Activated CD4-positive, alpha-beta T cell treated with anti-CD3 and anti-CD28 coated beads for 1 hour (primary cell): ENCODE data around the gene KBTBD3.
"Not testable (repeated sequence)": the region's sequence is repeated elsewhere in the genome, so short reads cannot be mapped to it uniquely, and the experiment has no call there.

ENCODE experiments used
- DNase-seq: peaks from one replicate; pipeline ENCODE4 v3.0.0-alpha.2; 2020

The KBTBD3 gene

DNA sequence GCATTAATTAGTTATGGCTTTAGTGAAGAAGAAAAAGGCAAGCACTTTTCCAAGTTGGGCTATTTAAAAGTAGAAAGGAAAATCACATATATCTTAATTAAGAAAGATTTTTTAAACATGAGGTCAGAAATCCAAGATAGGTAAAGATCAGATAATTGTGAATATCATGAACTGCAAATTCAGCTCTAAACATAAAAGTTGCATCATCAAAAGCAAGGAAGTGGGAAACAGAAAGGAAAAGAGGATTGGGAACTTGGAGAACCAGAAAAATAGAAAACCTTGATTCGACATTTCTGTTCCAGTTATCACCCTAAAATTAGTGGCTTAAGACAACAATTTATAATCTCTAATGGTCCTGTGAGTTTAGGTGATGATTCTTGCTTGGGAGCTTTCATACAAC is 17.5 kb downstream of the KBTBD3 start:
- DNase-seq: no peak

DNA sequence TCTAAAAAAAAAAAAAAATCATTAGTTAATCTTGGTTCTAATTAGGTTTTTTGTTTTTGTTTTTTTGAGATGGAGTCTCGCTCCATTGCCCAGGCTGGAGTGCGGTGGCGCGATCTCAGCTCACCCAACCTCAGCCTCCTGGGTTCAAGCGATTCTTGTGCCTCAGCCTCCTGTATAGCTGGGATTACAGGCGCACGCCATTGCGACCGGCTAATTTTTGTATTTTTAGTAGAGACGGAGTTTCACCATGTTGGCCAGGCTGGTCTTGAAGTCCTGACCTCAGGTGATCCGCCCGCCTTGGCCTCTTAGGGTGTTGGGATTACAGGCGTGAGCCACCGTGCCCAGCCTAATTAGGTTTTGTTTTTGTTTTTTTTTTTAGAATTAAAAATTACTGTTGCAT is 18.8 kb downstream of the KBTBD3 start:
- not testable (repeated sequence) for DNase-seq

DNA sequence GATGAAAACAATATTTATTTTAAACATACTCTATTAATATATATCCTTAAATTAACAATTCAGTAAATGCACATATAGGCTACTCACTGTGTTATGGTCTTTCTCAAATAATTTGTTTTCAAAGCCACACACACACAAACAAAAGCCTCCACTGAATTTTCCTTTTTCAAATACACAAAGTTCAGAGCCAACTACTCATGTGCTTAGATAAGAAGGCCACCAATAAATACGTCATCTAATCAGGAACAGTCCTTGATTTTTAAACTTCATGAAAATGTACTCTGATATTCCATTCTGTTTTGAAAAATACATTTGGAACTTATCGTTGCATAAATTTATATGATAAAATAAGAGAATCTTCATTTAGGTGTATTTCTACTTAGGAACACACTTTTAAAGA is 26.0 kb downstream of the KBTBD3 start:
- no peak for DNase-seq

GRCh38 chr11:106049727-106050476 is 27.2 kb downstream of the KBTBD3 start:
- DNase-seq: no peak

DNA sequence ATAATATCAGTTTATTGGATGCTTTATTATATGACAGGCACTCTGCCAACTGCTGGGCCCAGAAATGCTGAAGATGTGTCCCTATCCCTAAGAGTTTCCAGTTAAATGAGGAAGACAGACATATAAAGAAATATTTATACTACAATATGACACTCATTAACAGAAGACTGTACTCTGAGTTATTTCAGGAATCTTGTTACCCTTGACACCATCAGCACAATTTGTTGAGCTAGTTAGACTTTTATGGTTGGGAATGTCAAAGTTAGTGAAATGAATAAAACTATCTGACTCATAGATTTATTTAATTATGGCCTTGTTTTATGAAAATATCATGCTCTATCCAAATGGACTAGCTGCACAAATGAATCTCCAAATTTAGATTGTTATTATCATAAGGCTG is 29.5 kb downstream of the KBTBD3 start:
- no peak for DNase-seq

DNA sequence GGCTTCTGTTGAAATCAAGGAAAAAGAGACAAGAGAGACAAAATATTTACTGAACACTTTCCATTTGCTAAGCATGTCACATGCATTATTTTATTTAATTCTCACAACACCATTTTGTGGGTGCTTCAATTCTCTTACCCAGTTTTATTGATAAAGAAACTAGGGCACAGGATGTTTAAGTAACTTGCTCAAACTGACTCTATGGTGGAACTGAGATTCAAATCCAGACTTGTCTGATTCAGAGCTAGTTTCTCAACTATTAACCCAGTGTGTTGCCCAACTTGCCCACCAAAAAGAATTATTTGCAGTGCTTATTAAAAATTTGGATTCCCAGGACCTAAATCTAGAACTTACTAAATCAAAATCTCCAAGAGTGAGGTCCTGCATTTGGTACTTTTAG is 33.6 kb downstream of the KBTBD3 start:
- DNase-seq: no peak

GRCh38 chr11:106032861-106033260 is 44.3 kb downstream of the KBTBD3 start:
- DNase-seq: no peak

DNA sequence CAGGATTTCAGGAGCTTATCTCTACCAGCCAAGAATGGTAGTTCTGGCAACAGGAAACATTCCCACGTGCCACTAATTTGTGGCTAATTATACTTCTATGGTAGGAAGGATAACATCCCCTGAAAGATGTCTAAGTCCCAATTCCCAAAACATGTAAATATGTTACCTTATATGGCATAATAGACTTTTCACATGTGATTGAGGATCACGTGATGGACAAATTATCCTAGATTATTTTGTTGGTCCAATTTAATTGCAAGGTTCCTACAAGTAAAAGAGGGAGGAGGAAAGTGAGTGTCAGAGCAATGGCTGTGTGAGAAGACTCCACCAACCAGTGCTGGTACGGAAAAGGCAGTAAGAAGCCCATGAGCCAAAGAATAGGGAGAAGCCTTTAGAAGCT is 45.2 kb downstream of the KBTBD3 start:
- no peak for DNase-seq

DNA sequence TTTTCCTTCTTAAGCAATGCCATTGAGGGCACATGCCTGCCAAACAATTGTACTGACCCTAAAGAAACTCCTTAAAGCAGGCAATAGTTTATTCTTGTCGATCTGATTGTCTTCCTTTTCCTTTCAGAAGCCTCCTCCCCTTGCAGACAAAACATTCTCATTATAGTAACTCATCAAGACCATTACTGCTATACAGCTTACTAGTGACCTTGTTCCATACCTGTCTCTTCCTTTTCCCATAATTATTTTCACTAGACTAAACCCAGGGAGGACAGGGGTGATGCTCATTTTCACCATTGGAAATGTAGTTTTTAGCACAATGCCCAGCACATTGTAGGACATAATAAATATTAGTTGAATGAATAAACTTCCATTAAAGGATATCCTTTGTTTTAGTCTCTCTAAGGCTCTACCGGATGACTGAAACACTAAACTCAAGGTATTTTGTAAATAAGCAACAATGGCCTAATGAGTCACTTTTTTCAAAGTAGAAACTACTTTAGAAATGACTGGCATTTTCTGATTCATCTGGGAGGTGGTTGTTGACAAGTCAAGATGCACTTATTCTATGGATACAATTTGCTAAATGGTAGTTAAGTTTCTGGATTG is 45.8 kb downstream of the KBTBD3 start:
- DNase-seq: no peak

- DNase-seq: no peak
These were observed 46.5 kb downstream of the KBTBD3 start for GRCh38 chr11:106030609-106031008.

- DNase-seq: no peak
These were observed 54.3 kb downstream of the KBTBD3 start for GRCh38 chr11:106022795-106023275.

DNA sequence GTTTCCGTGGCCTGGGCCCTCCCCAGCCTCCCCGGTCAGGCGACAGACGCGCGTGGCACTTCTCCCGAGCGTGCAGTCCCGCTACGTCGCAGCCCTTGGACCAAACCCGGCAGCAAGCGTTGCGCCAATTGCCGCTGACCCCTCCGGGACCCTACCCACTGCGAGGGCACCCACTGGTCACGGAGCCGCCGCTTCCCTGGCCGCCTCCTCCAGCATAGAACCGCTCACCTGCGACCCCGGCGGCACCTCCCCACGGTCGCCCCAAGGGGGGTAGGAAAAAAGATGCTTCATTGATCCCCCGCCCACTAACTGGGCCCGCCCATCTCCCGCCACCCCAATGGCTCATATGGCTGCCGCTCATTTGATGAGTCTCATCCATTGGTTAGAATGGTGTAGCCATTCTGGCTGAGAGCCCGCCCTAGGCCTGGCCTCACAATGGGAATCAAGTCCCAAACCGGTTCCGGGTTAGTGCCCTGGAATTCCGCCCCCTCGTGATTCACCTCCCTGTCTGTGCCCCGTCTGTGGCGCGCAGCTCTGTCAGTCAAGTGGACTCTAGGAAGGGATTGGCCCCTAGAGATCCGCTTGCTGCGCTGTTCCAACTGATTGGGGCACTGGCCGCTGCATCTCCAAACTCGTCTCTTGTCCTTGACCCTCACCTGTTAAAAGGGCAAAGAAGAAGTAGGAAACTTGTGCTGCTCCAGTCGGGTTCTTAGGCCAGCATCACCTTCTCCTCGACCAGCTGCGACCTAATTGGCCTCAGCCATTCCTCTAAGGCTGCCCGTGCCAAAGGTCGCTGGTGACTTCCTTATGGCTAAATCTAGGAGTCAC is 55.0 kb downstream of the KBTBD3 start, which contains the start of gene MSANTD4:
Gene MSANTD4, minus strand, starts transcription at position 274 of the 828 bp plus-strand sequence. CDS start 11,323 bp downstream, outside the sequence.
- DNase-seq: peak; percentile 91

DNA sequence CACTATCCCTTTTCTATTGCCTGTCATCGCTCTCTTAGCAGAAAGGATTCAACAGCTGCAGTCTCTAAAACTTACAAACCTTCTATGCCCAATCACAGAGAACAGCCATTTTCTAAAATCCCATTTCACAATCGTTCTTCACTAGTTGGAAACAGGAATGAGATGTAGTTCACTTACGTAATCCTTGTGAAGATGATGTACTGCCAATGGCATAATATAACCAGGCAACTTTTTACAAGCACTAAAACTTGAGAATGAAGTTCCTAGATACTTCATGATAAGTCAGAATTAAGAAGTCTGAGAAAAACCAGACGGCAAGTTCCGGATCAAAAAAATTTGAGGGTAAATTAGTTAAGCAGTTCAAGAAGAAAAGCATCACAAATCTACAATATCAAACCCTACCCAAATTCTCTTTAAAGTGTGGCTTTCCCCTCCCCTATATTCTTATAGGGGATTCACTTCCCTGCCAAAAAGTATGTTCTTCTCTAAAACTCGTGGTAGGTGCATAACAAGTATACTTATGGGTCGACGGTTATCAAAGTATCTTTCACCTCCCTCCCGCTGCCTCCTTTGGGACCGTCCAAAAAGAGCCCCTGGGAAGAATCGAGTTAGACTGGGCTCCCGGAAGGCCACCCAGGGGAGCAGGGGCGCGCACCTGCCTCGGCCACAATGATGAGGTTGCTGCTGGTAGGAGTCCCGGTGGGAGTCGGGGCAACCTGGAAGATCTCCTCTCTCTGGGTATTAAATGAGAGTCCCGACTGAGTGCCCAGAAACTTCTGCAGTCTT is 55.8 kb downstream of the KBTBD3 start:
- DNase-seq: no peak

GRCh38 chr11:106017093-106017492 is 60.1 kb downstream of the KBTBD3 start:
- no peak for DNase-seq

GRCh38 chr11:106015066-106015465 is 62.1 kb downstream of the KBTBD3 start:
- DNase-seq: no peak

- DNase-seq: no peak
These were observed 62.5 kb downstream of the KBTBD3 start for GRCh38 chr11:106014620-106015019.

- DNase-seq: no peak
These were observed 63.1 kb downstream of the KBTBD3 start for GRCh38 chr11:106014035-106014434.

DNA sequence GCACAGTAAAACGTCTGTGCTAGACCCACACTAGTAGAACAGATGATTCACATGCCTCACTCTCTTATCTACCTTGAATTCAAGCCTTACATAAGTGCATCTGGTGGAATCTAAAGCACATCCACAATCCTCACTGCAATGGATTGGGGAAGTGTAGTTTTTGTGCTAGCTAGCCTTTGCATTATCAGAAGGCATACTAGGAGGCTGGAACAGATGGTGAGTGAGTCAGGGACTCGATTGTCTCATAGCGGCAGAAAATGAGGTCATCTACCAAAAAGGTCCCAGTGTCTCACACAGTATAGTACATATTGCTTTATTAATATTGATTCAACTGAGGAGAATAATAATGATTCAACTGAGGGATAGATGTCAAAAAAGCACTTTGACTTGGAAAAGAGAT is 64.4 kb downstream of the KBTBD3 start:
- DNase-seq: no peak

GRCh38 chr11:106011481-106011880 is 65.7 kb downstream of the KBTBD3 start:
- DNase-seq: no peak

GRCh38 chr11:106003094-106003493 is 74.1 kb downstream of the KBTBD3 start:
- DNase-seq: not testable (repeated sequence)

DNA sequence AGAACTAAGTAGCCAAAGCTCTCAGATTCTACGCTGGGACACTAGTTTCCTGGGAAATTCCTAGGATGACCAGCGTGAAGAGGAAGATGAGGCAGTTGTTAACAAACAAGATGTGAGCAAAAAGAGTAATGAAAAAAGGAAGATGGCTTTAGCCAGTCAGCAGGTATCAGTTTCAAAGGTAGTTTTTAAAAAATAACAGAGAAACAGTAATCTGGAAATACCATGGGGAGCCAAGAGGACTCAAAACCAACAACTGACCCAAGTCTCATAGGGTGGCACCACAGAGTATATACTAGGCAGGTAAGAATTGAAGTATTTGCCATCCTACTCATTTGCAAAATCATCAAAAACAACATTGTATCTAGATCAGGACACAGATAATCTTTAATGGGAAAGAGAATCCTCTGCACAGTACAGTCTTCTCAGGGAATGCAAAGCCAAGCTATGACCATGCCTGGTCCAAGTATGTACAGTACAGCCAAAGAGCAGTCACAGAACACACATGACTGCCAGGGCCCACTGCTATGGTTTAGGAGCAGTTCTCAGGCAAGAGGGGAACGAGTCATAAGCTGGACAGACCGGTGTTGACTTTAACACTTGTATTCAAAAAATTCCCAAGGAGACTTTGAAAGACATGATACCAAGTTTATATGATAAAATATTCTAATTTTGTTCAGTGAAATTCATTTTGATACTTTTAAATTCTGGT is 75.7 kb downstream of the KBTBD3 start:
- no peak for DNase-seq
